SU-DHL-6 (cell line): ENCODE measurements around the gene NLRP6.

ENCODE experiments used
- EZH2phosphoT487 ChIP-seq: fragments of 200-600 bp; sonication (generic), shearing (Covaris generic); conservative IDR thresholded peaks from 2 replicates; pipeline ENCODE4 v1.6.1; 2018; ENCODE audit warnings: mild to moderate bottlenecking, antibody characterized with exemption, low read length, moderate library complexity, mixed read lengths
- TF ChIP-seq, protein P1 (sequence below): fragments of 200-600 bp; sonication (generic); IDR thresholded peaks from one replicate; pipeline ENCODE4 v1.5.1; 2017; ENCODE audit warnings: antibody characterized with exemption, mild to moderate bottlenecking, low read length, moderate library complexity; ENCODE audit not compliant: insufficient read depth, poor library complexity, severe bottlenecking

DNA sequence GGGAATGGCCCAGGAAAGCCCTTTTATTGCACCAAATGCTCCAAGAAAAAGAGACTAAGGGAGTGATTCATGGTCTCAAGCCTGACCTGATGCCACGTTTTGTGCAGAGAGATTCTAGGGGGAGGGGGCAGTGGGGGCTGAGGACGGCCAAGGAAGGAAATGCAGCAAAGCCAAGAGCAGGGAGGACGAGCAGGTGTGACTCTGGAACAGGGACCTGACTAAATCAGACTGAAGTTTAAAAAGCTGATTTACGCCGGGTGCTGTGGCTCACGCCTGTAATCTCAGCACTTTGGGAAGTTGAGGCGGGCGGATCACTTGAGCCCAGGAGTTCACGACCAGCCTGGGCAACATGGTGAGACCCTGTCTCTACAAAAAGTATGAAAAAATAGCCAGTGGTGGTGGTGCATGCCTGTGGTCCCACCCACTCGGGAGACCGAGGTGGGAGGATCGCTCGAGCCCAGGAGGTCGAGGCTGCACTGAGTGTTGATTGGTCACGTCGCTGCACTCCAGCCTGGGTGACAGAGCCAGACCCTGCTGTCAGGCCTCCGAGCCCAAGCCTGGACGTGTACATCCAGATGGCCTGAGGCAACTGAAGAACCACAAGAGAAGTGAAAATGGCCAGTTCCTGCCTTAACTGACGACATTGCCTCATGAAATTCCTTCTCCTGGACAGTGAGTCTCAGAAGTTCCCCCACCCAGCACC, 53.3 kb downstream of the NLRP6 start:
- TF ChIP-seq, protein P1, sequence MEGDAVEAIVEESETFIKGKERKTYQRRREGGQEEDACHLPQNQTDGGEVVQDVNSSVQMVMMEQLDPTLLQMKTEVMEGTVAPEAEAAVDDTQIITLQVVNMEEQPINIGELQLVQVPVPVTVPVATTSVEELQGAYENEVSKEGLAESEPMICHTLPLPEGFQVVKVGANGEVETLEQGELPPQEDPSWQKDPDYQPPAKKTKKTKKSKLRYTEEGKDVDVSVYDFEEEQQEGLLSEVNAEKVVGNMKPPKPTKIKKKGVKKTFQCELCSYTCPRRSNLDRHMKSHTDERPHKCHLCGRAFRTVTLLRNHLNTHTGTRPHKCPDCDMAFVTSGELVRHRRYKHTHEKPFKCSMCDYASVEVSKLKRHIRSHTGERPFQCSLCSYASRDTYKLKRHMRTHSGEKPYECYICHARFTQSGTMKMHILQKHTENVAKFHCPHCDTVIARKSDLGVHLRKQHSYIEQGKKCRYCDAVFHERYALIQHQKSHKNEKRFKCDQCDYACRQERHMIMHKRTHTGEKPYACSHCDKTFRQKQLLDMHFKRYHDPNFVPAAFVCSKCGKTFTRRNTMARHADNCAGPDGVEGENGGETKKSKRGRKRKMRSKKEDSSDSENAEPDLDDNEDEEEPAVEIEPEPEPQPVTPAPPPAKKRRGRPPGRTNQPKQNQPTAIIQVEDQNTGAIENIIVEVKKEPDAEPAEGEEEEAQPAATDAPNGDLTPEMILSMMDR, result no peak
- TF ChIP-seq EZH2phosphoT487, result no peak
